ENCODE measurements around the gene WDR70. TPM values are rescaled to one million over a fixed set of nuclear protein-coding genes. Genes with fewer than 3 reads are reported as not detected.

The WDR70 gene
- total RNA-seq, 3 donors from 2014 or later (not counting 1 experiment from before 2014, with no cell fraction given) = 36.3 to 47.0 (median 41.3) TPM

DNA sequence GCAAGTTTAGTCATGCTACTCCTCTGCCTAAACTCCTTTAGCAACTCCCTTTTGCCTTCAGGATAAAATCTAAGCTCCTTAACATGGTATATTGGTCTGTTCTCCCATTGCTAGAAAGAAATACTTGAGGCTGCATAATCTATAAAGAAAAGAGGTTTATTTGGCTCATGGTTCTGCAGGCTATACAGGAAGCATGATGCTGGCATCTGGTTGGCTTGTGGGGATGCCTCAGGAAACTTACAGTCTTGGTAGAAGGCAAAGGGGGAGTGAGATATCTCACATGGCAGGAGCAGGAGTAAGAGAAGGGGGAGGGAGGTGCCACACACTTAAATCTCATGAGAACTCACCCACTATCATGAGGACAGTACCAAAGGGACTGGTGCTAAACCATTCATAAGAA is 315.7 kb downstream of the WDR70 start:
- no peak overlapping the region for H3K27ac Mint-ChIP-seq
- Histone ChIP-seq H3K27ac (ENCODE audit: low read length) (no peak overlapping the region), H3K9me3 (ENCODE audit: control insufficient read depth, insufficient read depth, low read length) (no peaks in the 10 kb centered on the region), H3K4me3 (ENCODE audit: low read length) (no peak overlapping the region), H3K27me3 (ENCODE audit: control insufficient read depth, insufficient read depth, low read length) (no peaks in the 10 kb centered on the region), H3K36me3 (ENCODE audit: control insufficient read depth, insufficient read depth, low read length) (no peaks in the 10 kb centered on the region), H3K4me1 (ENCODE audit: control insufficient read depth, insufficient read depth, low read length) (no peaks in the 10 kb centered on the region)
- no peaks in the 10 kb centered on the region for H3K4me1 Mint-ChIP-seq
- intact Hi-C loops (cut with micrococcal nuclease) = no loop called here
- TF ChIP-seq, protein P1, sequence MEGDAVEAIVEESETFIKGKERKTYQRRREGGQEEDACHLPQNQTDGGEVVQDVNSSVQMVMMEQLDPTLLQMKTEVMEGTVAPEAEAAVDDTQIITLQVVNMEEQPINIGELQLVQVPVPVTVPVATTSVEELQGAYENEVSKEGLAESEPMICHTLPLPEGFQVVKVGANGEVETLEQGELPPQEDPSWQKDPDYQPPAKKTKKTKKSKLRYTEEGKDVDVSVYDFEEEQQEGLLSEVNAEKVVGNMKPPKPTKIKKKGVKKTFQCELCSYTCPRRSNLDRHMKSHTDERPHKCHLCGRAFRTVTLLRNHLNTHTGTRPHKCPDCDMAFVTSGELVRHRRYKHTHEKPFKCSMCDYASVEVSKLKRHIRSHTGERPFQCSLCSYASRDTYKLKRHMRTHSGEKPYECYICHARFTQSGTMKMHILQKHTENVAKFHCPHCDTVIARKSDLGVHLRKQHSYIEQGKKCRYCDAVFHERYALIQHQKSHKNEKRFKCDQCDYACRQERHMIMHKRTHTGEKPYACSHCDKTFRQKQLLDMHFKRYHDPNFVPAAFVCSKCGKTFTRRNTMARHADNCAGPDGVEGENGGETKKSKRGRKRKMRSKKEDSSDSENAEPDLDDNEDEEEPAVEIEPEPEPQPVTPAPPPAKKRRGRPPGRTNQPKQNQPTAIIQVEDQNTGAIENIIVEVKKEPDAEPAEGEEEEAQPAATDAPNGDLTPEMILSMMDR (IDR thresholded peaks at IDR 0.05) = no peak
- DNase-seq = no peak
- no peaks in the 10 kb centered on the region for H3K27me3 Mint-ChIP-seq (ENCODE audit: low read depth in 2 of 2)
- no peaks in the 10 kb centered on the region for H3K36me3 Mint-ChIP-seq
- no peak overlapping the region for H3K4me3 Mint-ChIP-seq
- peaks cover 0 to 15% of the 10 kb centered on the region in 2 donors for H3K9me3 Mint-ChIP-seq
- ATAC-seq = no peak

DNA sequence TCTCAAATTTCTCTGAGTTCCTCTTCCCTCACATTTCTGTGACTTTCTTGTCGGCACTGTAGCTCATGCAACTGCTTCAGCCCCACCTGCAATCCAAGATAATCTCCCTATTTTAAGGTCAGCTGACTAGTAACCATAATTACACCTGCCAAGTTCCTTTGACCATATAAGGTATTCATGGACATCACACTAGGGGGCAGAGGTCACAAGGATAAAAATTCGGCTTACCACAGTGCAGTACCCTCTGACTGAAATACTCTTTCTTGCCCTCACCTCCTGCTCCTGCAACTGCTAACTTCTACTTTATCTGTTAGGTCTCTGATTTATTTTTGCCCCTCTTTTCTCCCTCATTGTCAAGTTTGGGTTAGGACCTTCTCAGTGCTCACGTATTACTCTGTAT is 316.5 kb downstream of the WDR70 start:
- H3K4me1 Mint-ChIP-seq = no peaks in the 10 kb centered on the region
- no peak overlapping the region for H3K4me3 ChIP-seq (ENCODE audit: low read length)
- no peak overlapping the region for H3K27ac Mint-ChIP-seq
- no peak for ATAC-seq
- no peak overlapping the region for H3K27ac ChIP-seq (ENCODE audit: low read length)
- 94% methylated on average over 3 of the region's 3 CpGs for WGBS (ENCODE audit: insufficient coverage)
- TF ChIP-seq, protein P1 (IDR thresholded peaks at IDR 0.05) = no peak
- no peaks in the 10 kb centered on the region for H3K9me3 ChIP-seq (ENCODE audit: control insufficient read depth, insufficient read depth, low read length)
- H3K27me3 Mint-ChIP-seq (ENCODE audit: low read depth in 2 of 2) = no peaks in the 10 kb centered on the region
- H3K9me3 Mint-ChIP-seq = peaks cover 0 to 13% of the 10 kb centered on the region in 2 donors
- H3K27me3 ChIP-seq (ENCODE audit: control insufficient read depth, insufficient read depth, low read length) = no peaks in the 10 kb centered on the region
- H3K36me3 Mint-ChIP-seq = peaks cover 2% of the 10 kb centered on the region
- H3K4me3 Mint-ChIP-seq = no peak overlapping the region
- no peaks in the 10 kb centered on the region for H3K4me1 ChIP-seq (ENCODE audit: control insufficient read depth, insufficient read depth, low read length)
- DNase-seq = no peak
- intact Hi-C loops (cut with micrococcal nuclease) = no loop called here
- no peaks in the 10 kb centered on the region for H3K36me3 ChIP-seq (ENCODE audit: control insufficient read depth, insufficient read depth, low read length)

DNA sequence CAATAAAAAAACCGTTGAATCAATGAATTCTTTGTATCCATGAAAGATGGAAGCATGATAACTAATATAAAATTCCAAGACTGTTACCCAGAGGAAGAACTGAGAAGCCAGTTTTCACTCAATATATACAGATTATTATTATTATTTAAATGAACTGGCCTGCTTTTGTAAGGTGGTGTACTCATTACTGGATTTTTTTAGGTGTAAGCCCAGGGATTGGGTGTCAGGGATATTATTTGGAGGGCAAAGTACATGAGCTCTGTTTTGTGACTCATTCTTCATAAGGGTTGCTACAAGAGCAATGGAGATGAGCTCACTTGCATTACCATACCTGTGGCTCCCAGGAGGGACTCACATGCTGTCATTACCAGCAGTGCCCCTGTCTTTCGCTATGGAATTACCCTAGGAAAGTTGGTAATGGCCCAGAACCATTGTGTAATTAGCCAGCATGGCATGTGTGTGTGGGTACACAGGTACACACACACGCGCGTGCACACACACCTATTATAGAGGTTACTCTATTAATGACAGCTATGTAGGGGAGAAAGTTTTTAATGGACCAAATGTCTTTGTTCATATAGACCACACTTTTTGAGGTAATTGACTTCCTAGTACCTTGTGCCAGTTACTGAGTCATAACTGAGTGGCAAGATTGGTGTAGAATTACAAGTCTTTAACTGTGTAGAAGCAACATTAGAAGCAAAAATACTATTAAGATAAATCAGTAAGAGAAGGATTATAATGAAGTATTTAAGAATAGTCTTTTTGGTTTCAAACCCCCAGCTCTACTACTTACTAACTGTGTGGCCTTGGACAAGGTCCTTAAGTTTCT is 317.3 kb downstream of the WDR70 start:
- H3K4me1 ChIP-seq (ENCODE audit: control insufficient read depth, insufficient read depth, low read length) = no peaks in the 10 kb centered on the region
- Mint-ChIP-seq H3K36me3 (peaks cover 6% of the 10 kb centered on the region), H3K27ac (no peak overlapping the region), H3K4me1 (no peaks in the 10 kb centered on the region), H3K27me3 (ENCODE audit: low read depth in 2 of 2) (no peaks in the 10 kb centered on the region), H3K9me3 (peaks cover 0 to 13% of the 10 kb centered on the region in 2 donors), H3K4me3 (no peak overlapping the region)
- H3K4me3 ChIP-seq (ENCODE audit: low read length) = no peak overlapping the region
- no peaks in the 10 kb centered on the region for H3K36me3 ChIP-seq (ENCODE audit: control insufficient read depth, insufficient read depth, low read length)
- ATAC-seq (no peak), DNase-seq (no peak)
- WGBS (ENCODE audit: insufficient coverage) = 88% methylated on average over 1 of the region's 5 CpGs
- no peaks in the 10 kb centered on the region for H3K9me3 ChIP-seq (ENCODE audit: control insufficient read depth, insufficient read depth, low read length)
- TF ChIP-seq, protein P1 (IDR thresholded peaks at IDR 0.05) = no peak
- intact Hi-C loops (cut with micrococcal nuclease) = no loop called here
- H3K27ac ChIP-seq (ENCODE audit: low read length) = no peak overlapping the region
- no peaks in the 10 kb centered on the region for H3K27me3 ChIP-seq (ENCODE audit: control insufficient read depth, insufficient read depth, low read length)

DNA sequence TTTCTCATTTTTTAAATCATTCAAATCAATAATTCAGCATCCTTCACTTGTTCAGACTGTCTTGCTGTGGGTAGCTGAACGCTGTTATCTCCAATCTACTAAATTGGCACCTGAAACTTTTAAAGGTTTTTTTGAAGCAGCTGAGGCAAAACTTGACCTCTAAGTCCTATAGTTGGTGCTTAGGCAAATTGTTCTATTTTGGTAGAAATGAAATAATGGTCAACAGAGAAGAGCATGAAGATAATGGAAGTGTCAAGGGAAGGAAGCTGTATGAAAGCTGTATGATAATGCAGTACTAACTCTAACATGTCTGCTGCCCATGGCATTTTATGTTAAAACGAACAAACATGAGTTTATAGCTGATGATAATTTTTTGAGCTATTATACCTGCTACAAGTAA is 322.8 kb downstream of the WDR70 start:
- WGBS (ENCODE audit: insufficient coverage) = 80% methylated on average over 1 of the region's 2 CpGs
- peaks cover 4% of the 10 kb centered on the region for H3K36me3 ChIP-seq (ENCODE audit: control insufficient read depth, insufficient read depth, low read length)
- H3K27ac ChIP-seq (ENCODE audit: low read length) = no peak overlapping the region
- intact Hi-C loops (cut with micrococcal nuclease) = no loop called here
- H3K4me3 ChIP-seq (ENCODE audit: low read length) = no peak overlapping the region
- no peak for DNase-seq
- no peaks in the 10 kb centered on the region for H3K9me3 ChIP-seq (ENCODE audit: control insufficient read depth, insufficient read depth, low read length)
- Mint-ChIP-seq H3K4me1 (no peaks in the 10 kb centered on the region), H3K4me3 (no peak overlapping the region), H3K9me3 (no peaks in the 10 kb centered on the region), H3K36me3 (peaks cover 6% of the 10 kb centered on the region), H3K27me3 (ENCODE audit: low read depth in 2 of 2) (no peaks in the 10 kb centered on the region), H3K27ac (no peak overlapping the region)
- no peak for ATAC-seq
- TF ChIP-seq, protein P1 (IDR thresholded peaks at IDR 0.05) = no peak
- no peaks in the 10 kb centered on the region for H3K4me1 ChIP-seq (ENCODE audit: control insufficient read depth, insufficient read depth, low read length)
- no peaks in the 10 kb centered on the region for H3K27me3 ChIP-seq (ENCODE audit: control insufficient read depth, insufficient read depth, low read length)
